NCI-H524 (cell line): ENCODE results near the gene U2AF1.
"Not testable (repeated sequence)": the region's sequence is repeated elsewhere in the genome, so short reads cannot be mapped to it uniquely, and the experiment has no call there.

Source experiments
- DNase-seq, 2 experiments: peaks; one replicate each; lab custom pipeline; 2025; lab: John Stamatoyannopoulos, UW

U2AF1 gene, protein sequence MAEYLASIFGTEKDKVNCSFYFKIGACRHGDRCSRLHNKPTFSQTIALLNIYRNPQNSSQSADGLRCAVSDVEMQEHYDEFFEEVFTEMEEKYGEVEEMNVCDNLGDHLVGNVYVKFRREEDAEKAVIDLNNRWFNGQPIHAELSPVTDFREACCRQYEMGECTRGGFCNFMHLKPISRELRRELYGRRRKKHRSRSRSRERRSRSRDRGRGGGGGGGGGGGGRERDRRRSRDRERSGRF

DNA sequence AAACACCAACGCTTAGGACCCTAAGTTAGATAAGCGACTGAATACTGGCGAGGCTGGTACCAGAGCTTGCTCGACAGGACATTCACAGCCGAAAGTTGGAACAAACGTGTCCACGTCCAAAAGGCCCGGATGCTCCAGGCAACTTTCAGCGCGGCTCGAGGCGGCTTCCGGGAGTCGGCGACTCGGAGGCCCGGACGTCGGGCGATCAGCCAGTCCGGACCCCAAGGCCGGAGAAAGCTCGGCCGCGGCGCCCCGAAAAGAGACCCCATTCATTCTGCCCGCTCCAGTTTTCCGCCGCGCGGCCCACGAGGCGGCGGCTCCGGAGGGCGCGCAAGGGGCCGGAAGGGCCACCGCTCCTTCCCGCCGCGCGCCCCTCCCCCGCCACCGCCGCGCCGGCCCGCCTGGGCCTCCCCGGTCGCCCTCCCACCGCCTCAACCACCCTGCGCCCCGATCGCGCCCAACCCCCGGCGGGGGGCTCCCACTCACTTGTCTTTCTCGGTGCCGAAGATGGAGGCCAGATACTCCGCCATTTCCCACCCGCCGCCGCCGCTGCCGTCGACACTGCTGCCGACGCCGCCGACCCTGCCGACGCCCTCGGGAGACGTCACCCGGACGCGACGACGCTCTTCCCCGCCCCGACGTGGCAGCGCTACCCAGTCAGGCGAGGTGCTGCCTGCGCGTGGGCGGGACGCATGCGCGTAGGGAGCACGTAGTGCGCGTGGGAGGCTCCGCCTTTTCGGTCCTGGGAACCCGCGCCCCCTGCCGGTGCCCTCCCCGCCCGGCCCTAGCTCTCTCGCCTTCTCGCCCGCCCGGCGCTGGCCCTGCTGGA is at the start of gene U2AF1:
TSS of gene U2AF1 (minus strand) at position 606 of the 829 bp plus-strand sequence. CDS start at position 530, 76 bp downstream.
- not testable (repeated sequence) for DNase-seq

DNA sequence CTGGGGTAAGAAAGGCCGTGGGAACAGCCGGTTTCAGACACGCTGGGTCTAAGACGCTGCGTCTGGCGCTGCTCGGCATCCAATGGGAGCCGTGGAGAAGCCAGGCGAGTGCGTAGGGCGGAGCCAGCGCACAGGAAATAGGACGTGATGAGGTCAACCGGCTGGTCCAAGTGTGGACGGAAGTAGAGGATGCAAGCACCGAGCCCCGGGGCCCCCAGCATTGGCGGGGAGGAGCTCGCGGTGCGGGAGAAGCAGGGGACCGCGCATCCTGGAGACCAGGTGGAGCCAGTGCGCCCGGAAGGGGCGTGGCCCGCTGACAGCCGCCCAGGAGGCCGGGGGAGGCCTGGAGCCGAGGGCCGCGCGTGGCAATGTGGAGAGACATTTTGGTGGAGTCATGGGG is 46.2 kb upstream of the U2AF1 start:
- not testable (repeated sequence) for DNase-seq

DNA sequence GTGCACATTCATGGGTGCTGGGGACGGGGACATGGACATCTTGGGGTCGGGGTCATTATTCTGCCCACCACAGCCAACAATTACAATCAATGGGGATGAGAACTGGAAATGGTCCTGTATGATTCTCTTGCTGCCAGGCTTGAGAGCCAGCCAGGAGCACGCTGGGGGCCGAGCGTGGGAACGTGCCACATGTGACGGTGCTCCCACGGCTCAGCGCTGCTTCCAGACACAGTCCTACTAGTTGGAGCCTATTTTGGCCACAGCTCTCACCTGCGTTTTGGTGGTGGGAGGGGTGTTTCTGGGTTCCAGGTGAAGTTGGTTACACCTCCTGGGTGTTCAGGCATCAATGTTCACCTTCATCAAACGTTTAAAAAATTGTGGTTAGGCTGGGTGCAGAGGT is 42.0 kb upstream of the U2AF1 start:
- not testable (repeated sequence) for DNase-seq

DNA sequence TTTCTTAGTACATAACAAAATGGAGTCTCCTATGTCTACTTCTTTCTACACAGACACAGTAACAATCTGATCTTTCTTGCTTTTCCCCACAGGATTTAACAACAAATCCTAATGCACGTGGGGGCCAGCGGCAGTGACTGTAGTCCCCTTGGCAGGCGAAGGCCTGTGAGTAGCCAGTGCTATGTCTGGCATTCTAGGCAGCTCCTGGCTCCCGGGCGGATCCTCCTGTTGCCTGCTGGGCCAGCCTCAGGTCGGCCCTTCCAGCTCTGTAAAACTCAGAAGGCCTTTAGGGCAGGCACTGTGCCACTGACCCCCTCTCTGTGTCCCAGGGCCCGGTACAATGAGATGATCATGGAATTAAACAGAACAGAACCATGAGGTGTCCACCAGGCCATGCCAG is 40.6 kb upstream of the U2AF1 start:
- not testable (repeated sequence) for DNase-seq

DNA sequence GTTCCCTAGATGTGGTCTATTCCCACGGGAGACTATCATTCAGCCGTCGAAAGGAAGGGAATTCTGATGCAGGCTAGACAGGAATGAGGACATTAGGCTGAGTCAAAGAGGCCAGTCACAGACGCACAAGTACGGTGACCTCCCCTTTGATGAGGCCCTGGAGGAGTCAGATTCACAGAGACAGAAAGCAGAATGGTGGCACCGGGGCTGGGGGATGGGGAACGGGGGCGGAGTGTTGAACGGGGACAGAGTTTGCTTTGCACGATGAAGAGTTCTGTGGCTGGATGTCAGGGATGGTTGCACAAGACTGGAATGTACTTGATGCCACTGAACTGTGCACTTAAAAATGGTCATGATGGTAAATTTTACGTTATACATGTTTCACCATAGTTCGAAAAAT is 39.3 kb upstream of the U2AF1 start:
- not testable (repeated sequence) for DNase-seq

DNA sequence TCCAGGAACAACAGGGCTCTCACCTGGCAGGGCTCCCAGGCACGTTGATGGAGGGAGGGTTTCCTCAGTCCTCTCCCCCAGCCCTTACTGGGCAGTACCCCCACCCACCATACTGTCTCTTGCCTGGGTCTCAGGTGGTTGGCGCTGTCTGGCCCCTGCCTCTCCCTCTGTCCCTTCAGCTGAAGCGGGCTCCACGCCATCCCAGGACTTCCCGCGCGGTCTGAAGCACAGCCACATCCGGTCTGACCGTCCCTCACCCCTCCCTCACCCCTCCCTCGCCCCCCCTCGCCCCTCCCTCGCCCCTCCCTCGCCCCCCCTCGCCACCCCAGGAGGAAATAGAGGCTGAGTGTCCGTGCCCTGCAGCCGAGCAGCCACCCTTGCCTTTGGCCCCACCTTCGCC is 34.0 kb upstream of the U2AF1 start:
- not testable (repeated sequence) for DNase-seq

DNA sequence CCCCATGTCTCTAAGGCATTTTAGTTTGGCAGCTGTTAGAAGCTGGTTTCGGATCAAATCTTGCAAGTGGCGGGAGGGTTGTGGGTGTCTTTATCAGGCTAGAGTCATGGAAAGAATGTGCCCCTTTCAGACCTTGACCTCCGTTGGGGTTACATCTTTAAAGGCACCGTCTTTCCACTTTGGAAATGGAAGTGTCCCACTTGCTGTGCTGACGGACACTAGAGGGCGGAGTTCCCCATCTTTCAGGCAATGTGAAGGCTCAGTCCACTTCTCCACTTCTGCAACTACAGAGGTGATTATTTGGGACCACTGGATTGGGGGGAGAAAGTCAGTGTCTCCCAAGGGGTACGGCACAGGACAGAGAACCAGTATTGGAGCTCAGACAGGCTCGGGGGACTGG is 31.6 kb upstream of the U2AF1 start:
- not testable (repeated sequence) for DNase-seq

DNA sequence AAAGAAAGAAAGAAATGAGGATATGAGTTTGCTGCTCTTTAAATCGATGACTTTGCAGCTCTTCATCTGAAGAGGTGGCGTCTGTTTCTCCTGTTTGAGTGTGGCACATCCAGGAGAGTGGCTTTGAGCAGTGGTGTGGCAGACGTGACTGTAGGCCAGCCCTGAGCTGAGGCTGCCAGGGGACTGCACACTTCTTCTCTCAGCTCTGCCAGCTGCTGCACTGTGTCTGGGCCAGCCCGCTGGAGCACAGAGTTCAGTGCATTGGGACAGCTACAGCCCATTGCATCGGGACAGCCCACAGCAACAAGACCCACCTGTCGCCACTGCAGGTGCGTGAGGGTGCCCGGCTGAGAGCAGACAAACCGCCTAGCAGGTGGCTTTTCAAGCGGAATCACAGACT is 27.1 kb upstream of the U2AF1 start:
- not testable (repeated sequence) for DNase-seq

DNA sequence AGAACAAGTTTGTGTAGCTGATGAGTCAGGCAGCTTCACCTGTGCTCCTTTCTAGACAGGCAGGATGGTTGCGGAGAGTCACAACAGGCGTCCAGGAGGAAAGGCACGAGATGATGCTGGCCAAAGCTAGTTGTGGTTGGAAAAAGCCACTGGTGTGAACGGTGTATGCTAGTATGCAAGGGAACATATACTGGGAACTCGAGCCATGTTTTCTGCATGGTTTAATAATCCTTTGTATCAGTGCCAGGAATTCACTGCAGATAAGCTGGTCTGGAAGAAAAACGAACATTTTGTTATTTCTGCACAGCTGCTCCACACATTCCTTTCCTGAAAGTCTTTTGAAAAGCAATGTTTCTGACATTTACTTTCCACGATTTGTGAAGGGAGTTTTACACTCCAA is 22.7 kb upstream of the U2AF1 start:
- DNase-seq: not testable (repeated sequence)

DNA sequence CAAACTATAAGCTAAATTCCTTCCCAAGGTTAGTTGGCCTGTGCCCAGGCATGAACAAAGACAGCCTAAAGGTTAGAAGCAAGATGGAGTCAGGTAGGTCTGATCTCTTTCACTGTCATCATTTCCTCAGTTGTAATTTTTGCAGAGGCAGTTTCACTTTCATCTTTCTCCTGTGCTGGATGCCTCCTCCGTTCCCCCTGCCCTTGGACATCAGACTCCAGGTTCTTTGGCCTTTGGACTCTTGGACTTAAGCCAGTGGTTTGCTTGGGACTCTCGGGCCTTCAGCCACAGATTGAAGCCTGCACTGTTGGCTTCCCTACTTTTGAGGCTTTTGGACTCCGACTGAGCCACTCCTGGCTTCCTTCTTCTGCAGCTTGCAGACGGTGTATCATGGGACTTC is 8.6 kb upstream of the U2AF1 start:
- DNase-seq: not testable (repeated sequence)

DNA sequence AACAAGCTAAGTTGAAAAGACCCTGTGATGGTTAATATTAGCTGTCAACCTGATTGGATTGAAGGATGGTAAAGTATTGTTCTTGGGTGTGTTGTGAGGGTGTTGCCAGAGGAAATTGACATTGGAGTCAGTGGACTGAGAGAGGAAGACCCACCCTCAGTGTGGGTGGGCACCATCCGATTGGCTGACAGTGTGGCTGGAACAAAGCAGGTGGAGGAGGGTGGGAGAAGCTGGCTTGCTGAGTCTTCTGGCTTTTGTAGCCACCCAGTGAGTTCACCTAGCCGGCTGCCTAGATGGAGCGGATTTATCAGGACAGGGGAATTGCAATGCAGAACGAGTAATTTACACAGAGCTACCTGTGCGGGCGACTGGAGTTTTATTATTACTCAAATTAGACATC is 7.1 kb upstream of the U2AF1 start:
- not testable (repeated sequence) for DNase-seq

DNA sequence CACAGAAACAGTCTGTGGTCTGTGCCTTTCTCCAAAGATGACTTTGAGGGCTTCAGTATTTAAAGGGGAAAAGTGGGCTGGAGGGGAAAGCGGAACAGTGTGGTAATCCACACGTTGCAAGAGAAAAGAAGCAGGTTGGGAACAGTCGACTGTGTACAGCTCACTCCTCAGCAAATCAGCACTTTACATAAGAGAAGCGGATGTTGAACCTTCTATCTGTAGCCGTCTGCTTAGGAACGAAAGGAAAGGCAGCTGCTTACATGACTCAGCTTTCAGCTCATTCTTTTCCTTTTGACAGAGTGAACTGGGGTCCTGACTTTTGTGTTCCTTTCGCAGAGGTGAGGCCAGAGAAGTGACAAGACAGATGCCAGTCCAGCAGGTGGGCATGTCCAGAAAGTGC is 1.6 kb upstream of the U2AF1 start:
- not testable (repeated sequence) for DNase-seq

DNA sequence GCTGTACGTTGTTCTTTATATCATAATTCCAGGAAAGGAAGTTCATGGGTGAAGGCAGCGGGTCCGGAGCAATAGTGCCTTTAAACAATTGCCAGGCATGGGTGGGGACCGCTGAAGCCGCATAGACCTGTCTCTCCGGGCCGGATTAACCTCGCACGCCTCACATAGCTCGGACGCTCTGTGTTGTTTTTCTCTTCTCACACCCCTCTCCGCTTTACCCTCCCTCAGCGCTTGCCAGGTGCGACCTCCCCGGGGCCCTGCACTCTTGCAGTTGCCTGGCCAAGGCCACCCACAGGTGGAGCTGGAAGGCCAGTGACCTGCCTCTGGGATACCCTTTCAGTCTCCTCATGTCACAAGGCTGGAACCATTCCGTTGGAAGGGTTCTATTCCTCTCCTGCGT is 807 bp upstream of the U2AF1 start:
- not testable (repeated sequence) for DNase-seq

DNA sequence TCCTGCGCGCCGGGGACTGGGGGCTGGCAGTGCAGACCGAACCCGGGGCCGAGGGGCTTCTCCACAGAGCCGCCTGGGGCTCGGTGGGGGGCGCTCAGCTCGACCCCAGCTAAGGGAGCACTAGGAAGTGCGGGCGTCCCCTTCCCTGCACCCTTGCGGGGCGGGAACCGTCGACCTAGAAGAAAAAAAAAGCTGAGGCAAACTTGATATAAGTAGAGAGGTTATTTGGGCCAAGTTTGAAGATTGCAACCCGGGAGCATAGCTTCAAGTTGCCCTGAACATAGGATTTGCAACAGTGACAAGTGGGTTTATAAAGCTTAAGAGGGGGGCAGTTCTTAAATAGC is 396 bp upstream of the U2AF1 start:
- DNase-seq: not testable (repeated sequence)

DNA sequence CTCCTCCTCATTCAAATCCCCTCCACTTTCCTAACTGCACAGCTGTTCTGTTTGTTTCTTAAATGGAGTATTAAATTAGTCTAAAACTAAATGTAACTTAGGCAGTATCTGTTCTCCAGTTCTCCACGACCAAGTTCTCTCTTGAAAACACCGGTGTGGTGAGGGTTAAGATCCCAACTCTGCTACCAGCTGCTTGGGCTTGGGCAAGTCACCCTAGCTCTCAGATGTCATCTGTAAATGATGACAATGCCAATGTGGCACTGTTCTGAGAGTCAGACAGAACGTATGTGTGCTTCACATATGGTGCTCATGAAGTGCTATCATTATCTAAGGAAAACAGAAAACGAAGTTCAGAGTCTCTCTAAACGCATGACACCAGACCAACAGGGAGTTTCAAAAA is 2.7 kb downstream of the U2AF1 start:
- not testable (repeated sequence) for DNase-seq

DNA sequence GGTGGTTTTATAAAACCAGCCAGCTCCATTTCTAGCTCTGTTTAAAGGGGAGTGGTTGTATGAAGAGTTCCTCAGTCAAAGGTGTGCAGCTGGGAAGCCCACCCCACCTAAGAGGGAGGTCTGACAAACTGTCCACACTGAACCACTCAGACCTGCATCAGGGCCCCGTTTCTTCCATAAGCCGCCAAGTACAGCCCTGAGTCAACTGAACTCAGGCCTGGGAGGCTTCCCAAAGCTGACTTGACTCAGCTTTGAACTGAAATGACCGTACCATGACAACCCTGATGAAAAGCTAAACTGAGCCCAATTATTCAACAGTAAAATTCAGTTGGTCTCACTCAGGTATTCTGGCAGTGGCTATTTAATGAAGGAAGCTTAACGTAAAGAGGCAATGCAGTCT is 5.1 kb downstream of the U2AF1 start:
- not testable (repeated sequence) for DNase-seq

DNA sequence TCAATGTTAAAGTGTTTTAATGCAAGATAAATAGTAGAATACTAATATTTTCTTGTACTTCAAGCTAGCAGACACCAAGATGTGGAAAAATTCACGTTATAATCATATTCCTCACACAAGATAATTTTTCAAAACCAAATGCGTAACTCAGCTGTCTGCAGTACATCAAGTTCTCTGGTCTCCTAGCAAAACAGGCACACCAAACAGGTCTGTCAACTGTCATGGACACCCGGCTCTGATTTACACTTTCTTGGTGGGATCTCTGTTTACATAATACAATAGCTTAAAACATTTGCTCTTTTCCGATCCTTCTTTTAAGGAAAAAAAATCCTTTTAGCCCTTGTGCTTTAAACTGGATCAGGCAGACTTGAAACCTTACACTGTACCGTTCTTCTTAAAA is 5.7 kb downstream of the U2AF1 start:
- not testable (repeated sequence) for DNase-seq

DNA sequence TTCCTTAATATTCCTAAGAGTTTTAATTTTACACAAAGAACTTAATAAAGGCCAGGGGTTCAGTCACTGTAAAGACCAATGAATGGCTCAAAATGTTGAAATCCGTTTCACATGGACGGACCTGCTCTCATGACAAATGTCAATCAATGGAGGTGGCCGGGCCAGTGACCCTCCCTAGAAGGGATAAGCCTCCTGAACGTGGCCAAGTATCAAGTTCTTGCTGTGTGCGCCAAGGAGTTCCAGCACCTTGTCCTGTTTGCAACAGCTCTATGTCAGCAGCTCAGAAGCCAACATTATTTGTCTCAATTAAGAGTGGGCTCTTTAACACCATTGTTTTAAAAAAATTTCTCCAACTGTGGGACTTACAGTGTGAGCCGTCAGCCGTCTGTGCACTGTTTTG is 6.4 kb downstream of the U2AF1 start:
- DNase-seq: not testable (repeated sequence)

DNA sequence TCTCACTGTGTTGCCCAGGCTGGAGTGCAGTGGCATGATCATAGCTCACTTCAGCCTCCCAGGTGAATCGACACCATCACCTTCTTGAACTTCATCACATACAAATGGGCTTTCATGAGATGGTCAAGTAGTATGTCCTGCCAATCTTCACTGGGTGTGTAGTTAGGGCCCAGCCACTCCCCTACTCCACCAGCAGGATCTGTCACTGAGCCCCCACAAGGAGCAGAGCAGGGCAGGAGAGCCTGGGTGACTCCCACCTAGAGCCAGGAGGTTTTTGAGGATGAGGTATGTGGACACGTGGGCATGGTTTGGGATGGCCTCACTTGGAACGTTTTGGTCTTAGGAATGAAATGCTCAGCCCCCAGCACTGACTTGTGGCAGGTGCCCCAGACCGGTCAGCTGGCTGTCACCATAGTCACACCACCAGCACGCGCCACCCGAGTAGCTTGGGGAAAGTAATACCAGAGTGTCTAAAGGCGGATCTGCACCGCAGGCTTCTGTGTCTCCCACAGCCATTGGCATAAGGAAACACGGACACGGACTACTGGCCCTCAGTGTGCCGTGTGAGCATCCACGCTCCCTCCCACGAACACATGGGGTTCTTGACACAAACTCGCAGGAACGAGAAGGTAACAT is 15.3 kb downstream of the U2AF1 start:
- not testable (repeated sequence) for DNase-seq

DNA sequence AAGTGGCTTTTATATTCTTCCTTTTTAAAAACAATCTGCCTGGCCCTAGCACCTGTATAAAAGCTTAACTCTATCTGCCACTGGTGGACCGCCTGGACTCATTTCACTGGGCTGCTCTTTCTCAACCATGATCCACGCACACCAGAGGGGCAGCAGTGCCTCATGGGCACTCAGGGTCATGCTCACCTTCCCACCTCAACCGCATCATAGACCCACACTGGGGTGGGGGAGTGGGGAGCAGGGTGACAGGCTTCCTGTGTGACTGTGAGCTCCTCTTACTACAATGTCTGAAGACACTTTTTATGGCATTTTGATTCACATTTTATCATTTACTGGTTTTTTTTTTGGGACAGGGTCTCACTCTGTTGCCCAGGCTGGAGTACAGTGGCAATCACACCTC is 16.4 kb downstream of the U2AF1 start:
- not testable (repeated sequence) for DNase-seq

DNA sequence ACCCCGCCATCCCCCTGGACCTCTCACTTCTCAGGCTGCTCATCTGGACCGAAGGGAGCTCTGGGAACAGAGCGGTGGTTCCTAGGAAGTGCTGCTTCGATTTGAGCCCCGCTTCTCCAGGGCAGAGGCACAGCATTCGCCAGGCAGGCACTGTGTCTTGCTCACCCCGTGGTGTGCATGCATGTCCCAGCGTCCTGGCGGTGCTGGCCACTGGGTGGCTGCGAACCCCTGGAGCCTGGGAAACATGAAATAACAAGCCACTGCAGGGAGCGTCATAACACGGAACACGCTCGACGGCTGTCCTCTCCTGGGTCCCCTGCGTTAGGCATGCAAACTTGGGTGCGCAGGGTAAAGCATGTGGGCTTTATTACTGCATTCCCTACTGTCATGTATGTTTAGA is 17.9 kb downstream of the U2AF1 start:
- DNase-seq: not testable (repeated sequence)

DNA sequence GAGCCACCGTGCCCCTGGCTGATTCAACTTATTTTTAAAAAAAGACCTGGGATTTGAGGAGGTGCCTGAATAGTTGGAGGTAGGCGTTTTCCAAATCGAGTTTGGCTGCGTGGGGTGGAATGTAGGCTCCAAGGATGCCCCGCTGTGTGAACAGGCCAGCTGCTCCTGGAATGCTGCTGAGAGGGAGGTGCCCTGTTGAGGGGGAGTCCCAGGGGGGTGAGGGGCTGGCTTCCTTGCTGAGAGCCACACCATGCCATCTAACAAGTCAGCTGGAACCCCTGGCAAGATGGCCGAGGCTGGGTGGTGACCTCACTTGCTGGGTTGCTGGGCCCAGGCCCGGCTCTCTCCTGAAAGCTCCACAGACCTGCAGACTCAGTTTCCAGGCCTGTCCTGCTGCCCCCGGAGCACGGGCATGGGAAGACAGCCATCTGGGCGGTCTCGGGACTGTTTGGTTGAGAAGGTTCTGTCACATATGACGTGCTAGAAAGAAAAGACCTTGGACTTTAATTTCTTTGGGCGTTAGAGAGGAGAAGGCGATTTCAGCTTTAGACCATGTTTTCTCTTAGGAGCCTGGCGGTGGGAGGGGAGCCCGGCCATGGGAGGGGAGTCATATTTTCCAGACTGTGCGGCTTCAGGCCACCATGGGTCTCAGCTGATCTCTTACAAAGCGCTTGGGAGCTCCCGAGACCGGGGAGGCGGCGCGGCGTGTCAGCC is 24.6 kb downstream of the U2AF1 start:
- not testable (repeated sequence) for DNase-seq
